ENCODE data around the gene CTNNA2.

DNA sequence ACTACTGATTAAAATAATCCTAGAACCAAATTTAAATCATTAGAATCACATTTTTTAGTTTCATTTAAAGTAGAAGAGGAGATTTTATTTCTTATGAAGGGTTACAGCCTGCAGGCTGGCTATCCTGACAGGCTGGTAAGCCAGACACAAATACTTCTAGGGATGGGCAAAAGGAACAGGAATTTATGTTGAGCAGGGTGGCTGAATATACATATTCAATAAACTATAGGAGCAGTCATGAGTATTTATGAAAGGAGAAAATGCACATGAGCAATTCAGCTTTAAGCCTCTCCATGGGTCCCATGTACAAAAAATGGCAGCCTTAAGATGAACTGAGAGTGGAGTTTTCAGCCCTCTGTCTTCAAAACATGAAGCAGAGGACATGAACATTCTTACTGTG, 182.4 kb downstream of the CTNNA2 start:
- TF ChIP-seq CTCF (IDR thresholded peaks at IDR 0.05; ENCODE audit: borderline replicate concordance, extremely low read depth, low read length, poor library complexity, severe bottlenecking) (no peak), EZH2 (IDR thresholded peaks at IDR 0.05; ENCODE audit: borderline replicate concordance, low read depth, low read length, severe bottlenecking) (no peak)
